GM21423 (cell line): Measurements from ENCODE around the gene PNPLA7.
"Not testable (repeated sequence)": the region's sequence is repeated elsewhere in the genome, so short reads cannot be mapped to it uniquely, and the experiment has no call there.

Source experiments
- ATAC-seq: cut with Tn5 transposase; IDR thresholded peaks from one replicate; pipeline ENCODE4 v1.9.1; 2021; ENCODE audit warnings: mild to moderate bottlenecking, moderate library complexity; ENCODE audit not compliant: unreplicated experiment

PNPLA7 gene

DNA sequence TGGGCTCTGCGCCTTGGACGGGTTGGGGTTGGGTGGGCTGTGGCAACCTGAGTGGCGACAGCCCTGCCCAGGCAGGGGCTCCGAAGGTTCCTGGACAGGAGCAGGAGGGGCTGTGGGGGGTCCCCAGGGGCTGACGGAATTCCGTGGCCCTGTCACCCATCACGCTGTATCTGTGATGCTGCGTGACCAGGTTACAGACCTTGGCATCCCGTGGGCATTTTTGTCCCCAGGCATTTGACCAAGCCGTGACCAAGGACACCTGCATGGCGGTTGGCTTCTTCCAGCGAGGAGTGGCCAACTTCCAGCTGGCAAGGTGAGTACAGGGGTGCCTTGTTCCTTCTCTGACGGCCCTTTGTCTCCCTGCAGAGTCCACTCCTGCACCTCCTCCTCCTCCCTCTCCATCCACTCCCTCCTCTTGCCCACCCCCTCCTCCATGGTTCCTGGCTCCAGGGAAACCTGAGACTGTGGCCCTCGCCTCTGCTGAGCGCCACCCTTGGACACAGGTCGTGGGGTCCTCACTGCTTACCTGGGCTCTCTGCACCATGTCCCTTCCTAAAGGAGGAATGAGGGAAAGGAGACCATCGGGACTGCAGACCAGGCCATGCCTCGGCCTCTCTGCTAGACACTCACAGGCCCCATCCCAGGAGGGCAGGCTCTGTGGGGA is 124.1 kb downstream of the PNPLA7 start:
- ATAC-seq = no peak

GRCh38 chr9:137423514-137424291 is 126.5 kb downstream of the PNPLA7 start:
- ATAC-seq = peak; percentile 5

- peak; percentile 85 for ATAC-seq
These were observed 127.3 kb downstream of the PNPLA7 start, which contains the start of the genes EXD3 and NOXA1 for GRCh38 chr9:137422604-137423513. TSS of gene EXD3 (minus strand) at chr9:137423162. CDS start at chr9:137395357, 27,805 bp downstream. TSS of gene NOXA1 (plus strand) at chr9:137423393. CDS start at chr9:137423530, 137 bp downstream.

GRCh38 chr9:137421838-137422603 is 128.2 kb downstream of the PNPLA7 start:
- no peak for ATAC-seq

DNA sequence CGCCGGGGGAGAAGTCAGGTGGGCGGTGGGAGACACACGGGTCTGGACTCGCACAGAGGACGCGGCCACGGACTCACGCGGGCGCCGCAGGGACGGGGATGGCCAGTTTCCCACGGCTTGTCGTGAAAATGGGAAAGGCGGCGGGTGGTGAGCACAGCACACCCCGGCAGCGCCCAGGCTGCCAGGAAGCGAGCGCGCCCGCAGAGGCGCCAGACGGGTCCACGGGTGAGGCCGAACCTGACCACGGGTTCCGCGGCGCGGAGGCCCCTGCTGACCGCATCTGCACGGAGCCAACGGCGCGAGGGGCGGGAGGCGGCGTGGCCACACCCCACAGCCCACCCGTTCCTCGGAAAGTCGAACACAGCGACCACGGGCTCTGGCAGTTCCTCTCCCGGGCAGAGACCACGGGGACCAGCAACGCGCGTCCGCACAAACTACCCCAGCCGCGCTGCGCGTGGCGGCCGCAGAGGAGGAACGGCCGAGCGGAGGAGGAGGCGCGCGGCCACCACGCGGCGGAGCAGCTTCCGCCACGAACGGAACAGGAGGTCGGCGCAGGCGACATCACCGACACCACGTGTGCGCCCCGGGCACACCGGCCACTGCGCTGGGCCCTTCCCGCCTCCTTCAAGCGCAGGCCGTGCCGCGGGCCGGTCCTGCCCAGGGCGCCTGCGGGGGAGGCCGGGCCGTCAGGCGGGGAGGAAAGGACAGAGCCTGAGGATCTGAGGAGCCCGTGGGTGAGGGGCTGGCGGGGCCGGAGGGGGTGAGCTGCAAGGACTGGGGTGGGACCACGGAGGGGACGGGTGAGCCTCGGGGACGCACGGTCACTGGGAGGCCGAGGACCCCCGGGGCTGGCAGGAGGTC is 132.8 kb downstream of the PNPLA7 start:
- ATAC-seq = no peak

DNA sequence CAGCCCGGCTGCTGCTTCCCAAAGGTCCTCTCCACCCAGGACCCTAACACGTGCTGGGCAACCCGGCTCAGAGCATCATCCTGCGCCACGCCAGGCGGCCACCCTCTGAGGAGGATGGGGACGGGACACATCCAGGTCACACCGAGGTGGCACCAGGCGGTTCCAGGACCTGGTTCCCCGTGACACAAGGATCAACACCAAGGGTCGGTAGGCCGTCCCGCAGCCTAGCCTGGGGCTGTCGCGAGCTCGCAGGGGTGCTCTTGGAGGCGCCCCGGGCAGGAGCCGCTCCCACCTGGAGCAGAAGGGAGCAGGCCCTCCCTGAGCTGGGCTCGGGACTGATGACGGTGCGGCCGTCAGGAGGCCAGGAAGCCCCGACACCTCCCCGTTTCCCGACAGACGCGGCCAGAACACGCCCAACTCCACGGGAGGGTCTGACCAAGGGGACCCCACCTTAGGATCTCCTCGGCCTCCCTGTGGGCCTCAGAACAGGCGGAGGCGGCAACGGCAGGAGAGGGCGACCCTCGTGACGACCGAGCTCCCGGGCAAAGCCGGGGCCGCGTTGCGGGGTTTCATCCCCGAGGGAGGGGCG is 133.5 kb downstream of the PNPLA7 start:
- ATAC-seq = no peak

GRCh38 chr9:137416006-137416562 is 134.1 kb downstream of the PNPLA7 start:
- ATAC-seq = no peak

DNA sequence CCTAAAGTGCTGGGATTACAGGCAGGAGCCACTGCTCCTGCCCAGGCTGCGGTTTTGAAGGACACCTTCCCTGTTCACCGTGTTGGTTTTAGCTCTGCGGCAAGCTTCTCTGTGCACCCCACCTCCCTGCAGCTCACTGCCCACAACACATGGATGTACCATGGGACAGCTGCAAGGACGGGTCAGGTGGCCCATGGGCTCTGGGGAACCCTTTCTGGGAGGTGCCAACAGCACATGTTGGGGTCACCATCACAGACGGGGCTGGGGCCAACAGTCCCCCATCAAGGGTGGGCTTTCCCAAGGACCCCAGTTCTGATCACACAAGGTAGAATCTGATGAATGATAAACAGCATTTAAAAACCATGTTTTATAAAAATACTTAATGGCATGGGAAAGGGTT is 134.8 kb downstream of the PNPLA7 start:
- no peak for ATAC-seq

- no peak for ATAC-seq
These were observed 137.8 kb downstream of the PNPLA7 start for GRCh38 chr9:137412431-137412830.

DNA sequence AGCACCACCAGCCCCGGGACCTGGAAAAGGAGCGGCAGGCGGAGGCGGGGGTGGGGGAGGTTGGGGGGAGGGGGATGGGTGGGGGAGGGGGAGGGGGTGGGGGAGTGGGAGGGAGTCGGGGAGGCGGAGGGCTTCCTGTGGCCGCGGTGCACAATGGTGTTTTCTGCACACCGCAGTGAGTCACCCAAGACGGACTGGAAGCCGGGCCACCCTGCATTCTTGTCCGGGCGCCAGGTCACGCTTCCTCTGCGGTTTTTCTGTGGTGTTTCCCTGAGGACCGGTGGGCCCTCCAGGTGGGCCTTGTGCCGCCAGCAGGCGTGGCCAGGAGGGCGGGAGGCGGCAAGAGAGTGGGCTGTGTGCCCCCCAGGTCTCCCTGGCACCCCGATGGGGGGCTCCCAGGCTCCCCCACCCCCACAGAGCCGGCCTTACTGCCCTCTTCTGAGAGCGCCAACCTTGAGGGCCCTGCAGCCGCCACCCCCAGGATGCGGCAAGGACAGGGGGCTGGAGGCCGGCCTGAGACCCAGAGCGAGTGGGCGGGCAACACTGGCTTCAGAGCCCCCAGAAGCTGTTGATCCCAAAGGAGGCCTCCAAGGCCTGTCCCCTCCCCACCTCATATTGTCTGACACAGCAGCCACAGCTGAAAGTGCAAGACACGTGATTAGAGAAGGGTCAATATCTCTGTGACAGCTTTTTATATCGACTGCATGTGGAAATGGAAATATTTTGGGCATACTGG is 138.4 kb downstream of the PNPLA7 start:
- ATAC-seq = peak; percentile 70

- no peak for ATAC-seq
These were observed 138.9 kb downstream of the PNPLA7 start for GRCh38 chr9:137411260-137411644.

GRCh38 chr9:137410891-137411249 is 139.3 kb downstream of the PNPLA7 start:
- no peak for ATAC-seq

DNA sequence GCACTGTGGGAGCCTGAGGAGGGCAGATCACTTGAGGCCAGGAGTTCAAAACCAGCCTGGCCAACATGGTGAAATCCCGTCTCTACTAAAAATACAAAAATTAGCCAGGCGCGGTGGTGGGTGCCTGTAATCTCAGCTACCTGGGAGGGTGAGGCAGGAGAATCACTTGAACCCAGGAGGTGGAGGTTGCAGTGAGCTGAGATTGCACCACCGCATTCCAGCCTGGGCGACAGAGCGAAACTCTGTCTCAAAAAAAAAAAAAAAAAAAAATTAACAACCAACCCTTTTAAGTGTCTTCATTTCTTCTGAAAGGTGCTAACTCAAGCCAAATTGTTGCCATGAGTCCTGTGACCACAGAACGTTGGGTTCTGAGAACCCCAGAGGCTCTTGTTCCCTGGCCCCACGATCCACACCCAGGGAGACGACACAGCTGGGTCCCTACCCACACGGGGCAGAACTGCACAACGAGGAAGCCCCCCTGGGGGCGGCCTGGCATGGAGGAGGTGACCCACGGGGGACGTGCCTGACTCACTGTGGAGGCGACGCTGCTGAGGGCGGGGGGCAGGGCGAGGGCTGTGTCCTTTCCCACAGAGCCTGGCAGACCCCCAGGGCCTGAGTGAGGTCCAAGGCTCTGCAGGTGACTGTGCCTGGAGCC is 139.8 kb downstream of the PNPLA7 start:
- ATAC-seq = not testable (repeated sequence)
